Measurements from ENCODE around the gene KRT26. TPM values are rescaled to one million over a fixed set of nuclear protein-coding genes. Genes with fewer than 3 reads are reported as not detected.

The KRT26 gene
- total RNA-seq, 2 experiments from 2014 or later = not detected

DNA sequence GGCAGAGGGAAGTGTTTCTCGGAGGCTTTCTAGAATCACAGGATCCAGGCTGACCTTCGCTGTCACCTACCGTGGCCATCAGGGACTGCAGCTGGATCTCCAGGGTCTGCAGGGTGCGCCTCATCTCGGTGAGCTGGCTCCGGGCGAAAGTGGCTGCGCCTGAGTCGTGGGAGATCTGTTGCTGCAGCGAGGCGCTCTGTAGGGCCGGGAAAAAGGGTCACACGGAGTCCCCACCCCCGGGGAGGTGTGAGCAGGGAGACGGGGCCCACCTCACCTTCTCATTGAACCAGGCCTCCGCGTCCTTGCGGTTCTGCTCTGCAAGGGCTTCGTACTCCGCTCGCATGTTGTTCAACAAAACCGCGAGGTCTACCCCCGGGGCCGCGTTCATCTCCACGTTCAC lies 24.8 kb upstream of the KRT26 start:
- ATAC-seq (ENCODE audit: poor library complexity) = no peak

DNA sequence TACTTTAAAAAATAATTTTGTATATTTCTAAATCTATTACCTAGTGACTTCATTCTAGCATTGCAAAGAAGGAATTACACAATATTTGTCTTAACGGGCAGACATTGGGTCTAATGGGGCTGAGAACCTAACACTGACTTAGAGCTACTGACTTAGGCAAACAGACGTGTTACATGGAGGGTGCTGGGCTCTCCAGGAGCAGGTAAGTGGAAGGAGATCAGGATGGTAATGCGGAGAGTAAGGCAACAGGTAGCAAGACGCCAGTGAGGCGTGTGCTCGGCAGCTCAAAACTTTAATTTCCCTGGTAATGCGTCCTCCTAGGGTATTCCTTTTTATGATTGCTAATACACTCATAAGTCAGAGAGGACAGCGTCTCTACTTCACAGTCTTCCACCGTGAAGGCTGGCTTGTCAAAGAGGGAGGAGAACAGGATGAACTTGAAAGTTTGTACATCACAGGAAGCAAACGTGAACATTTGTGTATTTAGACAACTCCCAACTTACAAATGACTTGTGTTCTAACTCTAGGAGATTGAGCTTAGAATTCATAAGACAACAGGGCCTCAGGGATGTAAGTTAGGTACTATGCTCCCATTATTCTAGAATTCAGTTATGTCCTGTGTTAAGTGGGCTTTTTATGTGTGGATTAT lies 23.1 kb upstream of the KRT26 start:
- no peaks in the 10 kb centered on the region for H3K4me1 Mint-ChIP-seq (ENCODE audit: low read depth)
- ATAC-seq (ENCODE audit: poor library complexity) = no peak
- H3K27ac ChIP-seq (ENCODE audit: low read depth in 1 of 2, low read length in 2 of 2) = no peak overlapping the region
- no peaks in the 10 kb centered on the region for H3K9me3 Mint-ChIP-seq
- no peaks in the 10 kb centered on the region for H3K4me1 ChIP-seq (ENCODE audit: insufficient read depth, low read length)
- peaks cover 0 to 4% of the 10 kb centered on the region in 2 experiments for H3K9me3 ChIP-seq (ENCODE audit: control insufficient read depth in 1 of 2, insufficient read depth in 1 of 2, low read length in 2 of 2)
- H3K4me3 ChIP-seq (ENCODE audit: low read length) = no peak overlapping the region
- H3K4me3 Mint-ChIP-seq = no peak overlapping the region
- H3K27ac Mint-ChIP-seq = no peak overlapping the region
- peaks cover 16 to 40% of the 10 kb centered on the region in 2 experiments for H3K27me3 ChIP-seq (ENCODE audit: control insufficient read depth in 1 of 2, insufficient read depth in 2 of 2, low read length in 2 of 2)
- CTCF ChIA-PET = interaction anchor here (0.7 kb wide), 1 partner anchor 175 kb away, joined by 3 read pairs; no protein-coding TSS in a partner anchor
- intact Hi-C loops (cut with DNase I, micrococcal nuclease) = no loop called here
- peaks cover 50% of the 10 kb centered on the region for H3K27me3 Mint-ChIP-seq
- H3K36me3 ChIP-seq (ENCODE audit: insufficient read depth, low read length) = no peaks in the 10 kb centered on the region
- DNase-seq = no peak
- H3K36me3 Mint-ChIP-seq (ENCODE audit: low read depth) = no peaks in the 10 kb centered on the region
- no peak for TF ChIP-seq CTCF (IDR thresholded peaks at IDR 0.05)
- POLR2A ChIA-PET = no interaction called here

More for the DNA sequence above, 24.8 kb upstream of the KRT26 start:
- POLR2A ChIA-PET = no interaction called here
- DNase-seq = no peak
- Mint-ChIP-seq H3K36me3 (ENCODE audit: low read depth) (no peaks in the 10 kb centered on the region), H3K4me1 (ENCODE audit: low read depth) (no peaks in the 10 kb centered on the region), H3K9me3 (no peaks in the 10 kb centered on the region), H3K27ac (no peak overlapping the region), H3K4me3 (no peak overlapping the region), H3K27me3 (peaks cover 50% of the 10 kb centered on the region)
- Histone ChIP-seq H3K27me3 (ENCODE audit: control insufficient read depth in 1 of 2, insufficient read depth in 2 of 2, low read length in 2 of 2) (peaks cover 16 to 55% of the 10 kb centered on the region in 2 experiments), H3K4me1 (ENCODE audit: insufficient read depth, low read length) (no peaks in the 10 kb centered on the region), H3K9me3 (ENCODE audit: control insufficient read depth in 1 of 2, insufficient read depth in 1 of 2, low read length in 2 of 2) (peaks cover 0 to 4% of the 10 kb centered on the region in 2 experiments), H3K27ac (ENCODE audit: low read depth in 1 of 2, low read length in 2 of 2) (no peak overlapping the region), H3K36me3 (ENCODE audit: insufficient read depth, low read length) (no peaks in the 10 kb centered on the region), H3K4me3 (ENCODE audit: low read length) (no peak overlapping the region)
- CTCF ChIA-PET = no interaction called here
- intact Hi-C loops (cut with DNase I, micrococcal nuclease) = no loop called here
- no peak for TF ChIP-seq CTCF (IDR thresholded peaks at IDR 0.05)

DNA sequence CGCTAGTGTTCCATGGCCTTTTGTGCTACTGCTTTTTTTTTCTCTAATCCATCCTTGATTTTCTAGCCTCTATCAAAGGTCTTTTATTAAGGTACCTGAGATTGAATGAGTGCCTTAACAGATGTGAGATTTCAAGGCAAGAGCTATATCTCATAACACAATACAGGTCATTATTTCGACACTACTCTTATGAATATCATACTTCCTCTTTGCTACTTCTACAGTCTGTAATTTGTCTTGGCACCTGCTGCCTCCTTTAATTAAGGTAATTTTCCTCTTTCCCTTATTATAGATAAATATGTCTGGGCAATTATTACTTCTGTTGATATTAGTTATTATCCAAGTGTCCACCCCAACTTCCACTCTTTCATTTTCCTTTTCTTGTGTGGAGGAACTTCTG lies 22.5 kb upstream of the KRT26 start:
- H3K4me3 ChIP-seq (ENCODE audit: low read length) = no peak overlapping the region
- H3K9me3 ChIP-seq (ENCODE audit: control insufficient read depth in 1 of 2, insufficient read depth in 1 of 2, low read length in 2 of 2) = peaks cover 0 to 4% of the 10 kb centered on the region in 2 experiments
- H3K9me3 Mint-ChIP-seq = no peaks in the 10 kb centered on the region
- H3K4me1 ChIP-seq (ENCODE audit: insufficient read depth, low read length) = no peaks in the 10 kb centered on the region
- peaks cover 48% of the 10 kb centered on the region for H3K27me3 Mint-ChIP-seq
- no peak for ATAC-seq (ENCODE audit: poor library complexity)
- DNase-seq = no peak
- no peaks in the 10 kb centered on the region for H3K36me3 ChIP-seq (ENCODE audit: insufficient read depth, low read length)
- H3K27ac ChIP-seq (ENCODE audit: low read depth in 1 of 2, low read length in 2 of 2) = no peak overlapping the region
- H3K36me3 Mint-ChIP-seq (ENCODE audit: low read depth) = no peaks in the 10 kb centered on the region
- no peak for TF ChIP-seq CTCF (IDR thresholded peaks at IDR 0.05)
- POLR2A ChIA-PET = no interaction called here
- no peaks in the 10 kb centered on the region for H3K4me1 Mint-ChIP-seq (ENCODE audit: low read depth)
- no peak overlapping the region for H3K4me3 Mint-ChIP-seq
- CTCF ChIA-PET = no interaction called here
- peaks cover 13 to 35% of the 10 kb centered on the region in 2 experiments for H3K27me3 ChIP-seq (ENCODE audit: control insufficient read depth in 1 of 2, insufficient read depth in 2 of 2, low read length in 2 of 2)
- intact Hi-C loops (cut with DNase I, micrococcal nuclease) = no loop called here
- no peak overlapping the region for H3K27ac Mint-ChIP-seq

Data from CD4-positive, alpha-beta T cell (primary cell).